Stimulated activated CD8-positive, alpha-beta memory T cell treated with anti-CD3 and anti-CD28 coated beads, Interleukin-7, amount 100 ng/mL, for 24 hours (primary cell): ENCODE results near the gene TSPYL1.

Experiments
- DNase-seq: peaks from one replicate; pipeline ENCODE4 v3.0.0-alpha.2; 2020; ENCODE audit warnings: low read depth

Gene TSPYL1

GRCh38 chr6:116258520-116258919 is 21.2 kb downstream of the TSPYL1 start:
- DNase-seq: no peak

- DNase-seq: no peak
Observed at GRCh38 chr6:116256694-116257093, 23.0 kb downstream of the TSPYL1 start.

- DNase-seq: no peak
Observed at GRCh38 chr6:116255246-116255800, 24.4 kb downstream of the TSPYL1 start.

GRCh38 chr6:116254297-116255056 is 25.3 kb downstream of the TSPYL1 start:
- DNase-seq: no peak

- DNase-seq: peak; percentile 81
Observed at GRCh38 chr6:116253505-116254296, 26.0 kb downstream of the TSPYL1 start, which contains the start of gene TSPYL4. TSPYL4 (minus strand) TSS chr6:116254075; CDS start chr6:116254008, 67 bp downstream.

- DNase-seq: no peak
Observed at GRCh38 chr6:116253188-116253504, 26.6 kb downstream of the TSPYL1 start.

GRCh38 chr6:116251568-116252384 is 28.0 kb downstream of the TSPYL1 start:
- no peak for DNase-seq

- DNase-seq: no peak
Observed at GRCh38 chr6:116248577-116248976, 31.2 kb downstream of the TSPYL1 start.

- DNase-seq: no peak
Observed at GRCh38 chr6:116247285-116247684, 32.4 kb downstream of the TSPYL1 start.

GRCh38 chr6:116246089-116246488 is 33.6 kb downstream of the TSPYL1 start:
- no peak for DNase-seq

- DNase-seq: no peak
Observed at GRCh38 chr6:116244284-116244683, 35.4 kb downstream of the TSPYL1 start.

GRCh38 chr6:116239856-116240255 is 39.9 kb downstream of the TSPYL1 start:
- no peak for DNase-seq

- DNase-seq: no peak
Observed at GRCh38 chr6:116239256-116239655, 40.5 kb downstream of the TSPYL1 start.

GRCh38 chr6:116238083-116238482 is 41.6 kb downstream of the TSPYL1 start:
- no peak for DNase-seq

- no peak for DNase-seq
Observed at GRCh38 chr6:116234689-116235088, 45.0 kb downstream of the TSPYL1 start.

GRCh38 chr6:116229287-116229913 is 50.3 kb downstream of the TSPYL1 start:
- DNase-seq: no peak
